HG02943 (cell line): ENCODE data around the gene SDR42E1.
"Not testable (repeated sequence)": the region's sequence is repeated elsewhere in the genome, so short reads cannot be mapped to it uniquely, and the experiment has no call there.

Experiments
- ATAC-seq: cut with Tn5 transposase; IDR thresholded peaks from one replicate; pipeline ENCODE4 v1.9.1; 2021; ENCODE audit warnings: mild to moderate bottlenecking, low read depth, moderate library complexity; ENCODE audit not compliant: unreplicated experiment

Gene SDR42E1

DNA sequence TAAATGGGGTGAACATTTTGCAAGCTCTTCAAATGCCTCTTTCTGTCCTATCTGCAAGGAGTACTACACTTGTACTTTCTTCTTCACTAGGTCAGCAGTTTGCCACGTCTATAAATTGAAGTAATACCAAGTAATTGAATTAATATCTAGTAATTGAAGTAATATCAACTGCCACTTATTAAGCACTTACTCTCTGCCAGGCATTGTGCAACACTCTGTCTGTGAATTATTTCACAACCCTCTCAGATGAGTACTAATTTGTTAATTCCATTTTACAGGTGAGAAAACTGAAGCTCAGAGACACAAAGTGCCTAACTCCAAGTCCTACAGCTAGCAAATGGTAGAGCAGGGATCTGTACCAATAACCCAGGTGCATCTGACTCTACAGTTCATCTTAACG lies 4.1 kb downstream of the SDR42E1 start:
- ATAC-seq, result no peak

DNA sequence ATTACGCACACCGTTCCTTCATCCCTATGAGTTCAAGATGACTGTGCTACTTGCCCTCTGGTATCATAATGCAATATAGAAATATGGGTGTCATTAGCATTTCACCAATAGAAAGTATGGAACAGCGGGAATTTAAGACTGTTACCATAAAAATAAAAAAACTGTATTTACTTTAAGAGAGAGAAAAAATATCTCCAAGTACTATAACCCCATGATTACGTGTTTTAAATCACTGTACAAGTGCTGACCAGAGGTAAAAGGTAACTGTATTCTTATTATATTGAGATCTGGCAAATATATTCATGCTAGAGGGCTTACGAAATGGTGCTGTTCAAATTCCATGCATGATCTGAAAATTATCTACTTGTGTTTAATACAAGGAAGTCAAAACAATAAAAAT lies 5.2 kb downstream of the SDR42E1 start:
- ATAC-seq, result no peak

DNA sequence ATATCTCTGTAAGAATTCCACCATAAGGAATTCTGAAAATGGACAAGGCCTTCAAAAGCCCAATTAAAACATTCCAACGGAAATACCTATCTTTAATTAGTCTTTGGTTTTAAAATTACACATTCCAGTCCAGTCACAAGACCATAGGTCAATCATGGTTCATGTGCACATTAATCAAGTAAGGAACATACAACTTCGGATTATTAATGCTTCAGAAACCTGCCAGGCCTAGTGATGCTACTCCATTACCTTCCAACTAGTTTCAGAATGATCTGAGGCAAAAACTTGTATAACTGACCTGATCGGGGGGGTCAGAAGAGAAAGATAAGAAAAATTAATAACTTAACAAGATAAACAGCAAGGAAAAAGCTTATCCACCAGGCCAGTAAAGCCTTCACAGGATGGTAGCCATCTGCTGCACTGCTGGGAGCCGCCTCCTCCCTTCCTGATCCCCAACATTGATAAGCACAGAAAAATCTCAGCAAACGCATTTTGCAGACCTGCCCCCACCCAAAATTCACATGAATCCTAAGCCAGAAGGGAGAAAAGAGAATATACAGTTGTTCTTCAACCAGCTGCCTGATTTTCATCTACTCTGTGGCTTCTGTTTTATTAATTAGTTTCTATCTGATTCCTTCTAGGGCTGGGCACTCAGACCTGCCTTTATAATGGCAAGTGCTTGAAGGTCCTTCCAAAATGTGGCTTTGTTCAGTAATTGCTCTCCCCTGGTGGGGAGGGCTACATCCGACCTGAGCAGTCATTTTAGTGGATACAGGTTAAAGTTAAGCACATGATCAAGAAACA lies 6.0 kb downstream of the SDR42E1 start:
- no peak for ATAC-seq

- no peak for ATAC-seq
These were observed 6.7 kb downstream of the SDR42E1 start for GRCh38 chr16:82004601-82005000.

DNA sequence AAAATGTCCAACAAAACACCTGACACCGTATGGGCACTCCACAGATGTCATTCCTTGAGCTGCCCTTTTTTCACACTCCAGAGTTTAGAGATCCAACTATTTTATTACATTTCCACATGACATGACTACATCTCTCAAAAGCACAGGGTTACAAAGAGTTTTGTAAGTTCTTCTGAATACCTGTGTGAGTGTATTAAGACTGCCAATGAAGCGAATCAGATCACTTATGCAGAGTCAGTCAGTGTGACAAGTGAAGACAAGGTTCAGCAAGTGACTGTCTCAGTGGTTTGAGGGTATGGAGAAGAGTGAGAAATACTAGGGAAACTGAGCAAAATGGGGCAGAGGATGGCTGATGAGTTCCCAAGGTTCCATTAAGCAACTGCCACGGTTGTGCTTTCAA lies 8.4 kb downstream of the SDR42E1 start:
- ATAC-seq, result no peak

- no peak for ATAC-seq
These were observed 13.5 kb downstream of the SDR42E1 start for GRCh38 chr16:81997738-81998137.

DNA sequence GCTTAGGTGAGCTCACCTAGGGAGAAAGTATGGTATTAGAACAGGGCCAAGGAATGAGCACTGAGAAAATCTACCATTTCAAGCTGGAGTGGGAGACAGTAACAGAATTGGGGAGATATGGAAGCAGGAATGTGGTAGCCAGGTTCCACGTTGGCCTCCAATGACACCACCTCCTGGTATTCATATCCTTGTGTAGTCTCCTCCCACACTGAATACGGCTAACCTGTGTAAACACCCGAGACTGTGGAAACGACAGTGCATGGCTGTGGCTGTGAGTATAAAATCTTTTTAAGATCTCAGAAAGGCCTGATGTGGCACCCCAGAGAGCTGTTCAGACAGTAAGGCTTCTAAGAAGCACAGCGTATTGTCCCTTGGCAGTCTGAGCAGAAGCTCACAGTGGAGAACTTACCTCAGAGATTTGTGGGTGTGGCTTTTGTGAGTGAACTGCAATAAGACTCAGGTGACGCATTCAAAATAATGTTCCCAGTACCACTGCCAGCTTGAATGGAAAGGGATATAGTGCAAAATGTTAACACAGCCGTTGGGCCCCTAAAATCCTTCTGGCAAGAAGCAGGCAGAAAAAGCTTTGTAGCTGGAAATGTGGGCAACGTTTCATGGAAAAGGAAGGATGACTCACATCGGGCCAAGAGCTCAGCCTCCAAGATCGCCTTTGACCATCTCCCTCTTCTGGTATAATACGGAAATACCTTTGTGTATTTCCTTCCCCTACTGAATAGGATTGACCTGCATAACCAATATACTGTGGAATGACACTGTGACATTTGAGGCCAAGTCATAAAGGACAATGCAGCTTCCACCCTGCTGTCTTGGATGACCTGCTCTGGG lies 14.4 kb downstream of the SDR42E1 start:
- no peak for ATAC-seq

- ATAC-seq, result no peak
These were observed 15.6 kb downstream of the SDR42E1 start for GRCh38 chr16:81995651-81996050.

GRCh38 chr16:81994485-81994884 lies 16.8 kb downstream of the SDR42E1 start:
- no peak for ATAC-seq

DNA sequence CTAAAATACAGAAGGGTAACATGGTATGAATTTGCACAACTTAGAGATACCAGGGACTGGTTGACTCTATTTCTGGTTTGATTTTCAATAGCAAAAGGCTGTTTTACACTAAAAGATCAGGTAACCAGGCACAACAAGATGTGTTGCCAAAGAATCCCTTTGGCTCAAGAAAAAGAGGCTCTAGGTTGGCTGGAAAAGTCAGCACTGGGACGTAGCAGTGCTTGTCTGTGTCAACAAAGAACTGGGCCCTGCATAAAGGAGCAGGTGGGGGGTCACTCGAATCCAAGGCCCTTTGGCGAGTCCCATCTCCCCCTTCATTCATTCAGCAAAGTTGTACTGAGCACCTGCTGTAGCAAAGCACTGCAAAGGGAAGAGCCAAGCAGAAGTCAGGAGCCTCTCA lies 18.4 kb downstream of the SDR42E1 start:
- no peak for ATAC-seq

- ATAC-seq, result no peak
These were observed 23.6 kb downstream of the SDR42E1 start for GRCh38 chr16:81987706-81988105.

- no peak for ATAC-seq
These were observed 24.1 kb downstream of the SDR42E1 start for GRCh38 chr16:81987121-81987520.

- ATAC-seq, result not testable (repeated sequence)
These were observed 33.8 kb downstream of the SDR42E1 start for GRCh38 chr16:81977335-81977942.

DNA sequence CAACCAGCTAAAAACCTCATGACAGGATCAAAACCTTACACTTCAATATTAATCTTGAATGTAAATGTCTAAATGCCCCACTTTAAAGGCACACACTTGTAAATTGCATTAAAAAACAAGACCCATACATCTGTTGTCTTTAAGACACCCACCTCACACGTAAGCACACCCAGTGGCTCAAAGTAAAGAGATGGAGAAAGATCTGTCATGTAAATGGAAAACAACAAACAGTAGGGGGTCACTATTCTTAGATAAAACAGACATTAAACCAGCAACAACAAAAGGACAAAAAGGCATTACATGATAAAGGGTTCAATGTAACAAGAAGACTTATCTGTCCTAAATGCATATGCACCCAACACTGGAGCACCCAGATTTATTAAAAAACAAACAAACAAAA lies 35.6 kb downstream of the SDR42E1 start:
- ATAC-seq, result no peak

GRCh38 chr16:81973737-81974136 lies 37.5 kb downstream of the SDR42E1 start:
- ATAC-seq, result no peak

DNA sequence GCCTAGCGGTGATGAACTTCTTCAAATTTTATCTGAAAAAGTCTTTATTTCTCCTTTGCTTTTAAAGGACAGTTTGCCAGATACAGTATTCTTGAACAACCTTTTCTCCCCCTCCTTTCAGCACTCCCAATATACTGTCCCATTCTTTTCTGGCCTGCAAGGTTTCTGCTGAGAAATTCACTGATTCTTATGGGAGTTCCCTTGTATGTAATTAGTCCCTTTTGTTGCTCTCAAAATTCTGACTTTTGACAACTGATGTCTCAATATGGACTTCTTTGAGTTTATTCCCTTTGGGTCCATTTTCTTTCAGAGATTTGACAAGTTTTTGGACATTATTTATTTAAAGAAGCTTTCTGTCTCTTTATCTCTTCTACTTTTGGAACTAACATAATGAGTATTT lies 39.4 kb downstream of the SDR42E1 start:
- no peak for ATAC-seq

GRCh38 chr16:81967358-81967757 lies 43.9 kb downstream of the SDR42E1 start:
- no peak for ATAC-seq

DNA sequence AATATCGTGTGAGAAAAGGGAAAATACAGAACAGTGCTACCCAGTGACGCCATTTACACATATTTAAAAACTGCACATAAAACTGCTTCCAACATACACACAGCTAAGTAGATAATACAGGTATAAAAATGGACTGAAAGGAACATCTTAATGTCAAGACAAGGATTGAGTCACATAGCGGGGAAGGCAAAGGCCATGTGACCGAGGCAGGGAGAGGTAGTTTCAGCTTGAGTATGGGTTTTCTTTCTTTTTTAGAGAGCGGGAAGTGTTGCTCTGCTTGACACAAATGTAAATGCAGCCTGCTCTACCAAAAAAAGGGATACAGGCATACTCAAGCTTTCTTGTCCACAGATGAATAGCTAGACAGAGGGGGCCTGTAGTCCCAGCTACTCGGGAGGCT lies 46.5 kb downstream of the SDR42E1 start:
- no peak for ATAC-seq

GRCh38 chr16:81956213-81956948 lies 54.9 kb downstream of the SDR42E1 start:
- no peak for ATAC-seq

- no peak for ATAC-seq
These were observed 59.7 kb downstream of the SDR42E1 start for GRCh38 chr16:81951564-81951963.

DNA sequence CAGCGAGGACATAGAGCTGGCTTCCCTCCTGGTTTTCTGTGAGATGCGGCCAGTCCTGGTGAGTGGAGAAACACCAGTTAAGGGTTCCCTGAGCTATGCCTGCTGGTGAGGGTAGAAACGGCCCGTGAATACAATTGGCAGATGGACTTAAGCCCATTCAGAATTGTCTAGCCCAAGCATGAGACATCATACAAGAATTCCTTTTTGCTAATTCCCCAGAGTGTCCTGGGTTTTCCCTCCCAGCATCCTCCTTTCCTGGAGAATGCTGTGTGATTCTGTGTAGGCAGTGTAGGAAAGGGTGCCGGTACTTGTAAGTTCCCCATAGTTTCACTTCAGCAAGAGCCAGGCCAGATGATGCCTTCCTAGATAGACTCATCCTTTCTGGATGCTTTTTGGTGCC lies 65.1 kb downstream of the SDR42E1 start:
- no peak for ATAC-seq
